NCI-H526 treated with DMSO at 0.1 percent for 48 hours (cell line): Measurements from ENCODE around the gene CRADD.
"Not testable (repeated sequence)": the region's sequence is repeated elsewhere in the genome, so short reads cannot be mapped to it uniquely, and the experiment has no call there.

Experiments
- DNase-seq: peaks from one replicate; lab custom pipeline; 2025; lab: John Stamatoyannopoulos, UW

The CRADD gene

DNA sequence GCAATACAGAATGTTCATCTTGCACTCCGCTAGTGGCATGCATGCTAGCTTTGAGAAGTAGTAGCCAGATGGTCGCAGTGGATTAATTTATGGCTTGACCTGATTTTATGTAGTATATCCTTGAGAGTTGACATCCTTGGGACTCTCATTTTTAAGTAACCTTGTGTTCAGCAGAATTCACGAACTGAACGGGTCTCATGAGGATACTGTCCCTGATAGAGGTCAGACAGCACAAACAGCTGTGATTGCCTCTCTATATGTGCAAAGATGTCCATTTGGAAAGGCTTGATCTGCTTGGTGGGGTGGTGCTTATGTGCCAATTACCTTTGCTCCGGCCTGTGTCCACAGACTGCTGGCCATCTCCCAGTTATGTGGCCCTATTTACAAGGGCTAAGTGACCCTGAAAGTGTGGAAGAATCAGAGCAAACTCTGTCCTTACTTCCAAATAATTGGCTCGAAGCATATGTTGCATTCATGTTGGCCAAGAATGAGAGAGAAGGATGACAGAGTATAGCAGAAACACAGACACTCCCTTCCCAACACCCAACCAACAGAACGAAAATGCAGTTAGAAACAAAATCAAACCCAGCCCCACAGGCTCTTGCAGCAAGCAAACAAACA is 167.1 kb downstream of the CRADD start:
- no peak for DNase-seq

DNA sequence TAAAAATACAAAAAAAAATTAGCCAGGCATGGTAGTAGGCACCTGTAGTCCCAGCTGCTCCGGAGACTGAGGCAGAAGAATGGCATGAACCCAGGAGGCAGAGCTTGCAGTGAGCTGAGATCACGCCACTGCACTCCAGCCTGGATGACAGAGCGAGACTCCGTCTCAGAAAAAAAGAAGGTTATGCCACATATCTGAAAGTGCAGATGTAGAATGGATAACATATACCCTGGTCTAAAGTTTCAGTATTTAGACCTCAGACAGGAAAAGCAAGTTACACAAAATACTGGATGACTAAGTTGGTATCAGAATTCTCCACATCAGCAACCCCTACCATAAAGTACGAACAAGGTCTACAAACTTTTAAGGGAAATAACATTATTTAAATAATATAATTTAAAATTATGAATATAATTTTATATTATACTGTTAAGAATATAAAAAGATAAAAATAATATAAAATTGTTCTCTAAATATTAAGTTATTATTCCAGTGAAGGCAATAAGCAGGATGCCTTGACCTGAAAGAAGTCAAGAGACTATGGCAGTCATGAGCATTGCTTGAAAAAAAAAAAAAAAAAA is 169.9 kb downstream of the CRADD start:
- DNase-seq, result no peak

DNA sequence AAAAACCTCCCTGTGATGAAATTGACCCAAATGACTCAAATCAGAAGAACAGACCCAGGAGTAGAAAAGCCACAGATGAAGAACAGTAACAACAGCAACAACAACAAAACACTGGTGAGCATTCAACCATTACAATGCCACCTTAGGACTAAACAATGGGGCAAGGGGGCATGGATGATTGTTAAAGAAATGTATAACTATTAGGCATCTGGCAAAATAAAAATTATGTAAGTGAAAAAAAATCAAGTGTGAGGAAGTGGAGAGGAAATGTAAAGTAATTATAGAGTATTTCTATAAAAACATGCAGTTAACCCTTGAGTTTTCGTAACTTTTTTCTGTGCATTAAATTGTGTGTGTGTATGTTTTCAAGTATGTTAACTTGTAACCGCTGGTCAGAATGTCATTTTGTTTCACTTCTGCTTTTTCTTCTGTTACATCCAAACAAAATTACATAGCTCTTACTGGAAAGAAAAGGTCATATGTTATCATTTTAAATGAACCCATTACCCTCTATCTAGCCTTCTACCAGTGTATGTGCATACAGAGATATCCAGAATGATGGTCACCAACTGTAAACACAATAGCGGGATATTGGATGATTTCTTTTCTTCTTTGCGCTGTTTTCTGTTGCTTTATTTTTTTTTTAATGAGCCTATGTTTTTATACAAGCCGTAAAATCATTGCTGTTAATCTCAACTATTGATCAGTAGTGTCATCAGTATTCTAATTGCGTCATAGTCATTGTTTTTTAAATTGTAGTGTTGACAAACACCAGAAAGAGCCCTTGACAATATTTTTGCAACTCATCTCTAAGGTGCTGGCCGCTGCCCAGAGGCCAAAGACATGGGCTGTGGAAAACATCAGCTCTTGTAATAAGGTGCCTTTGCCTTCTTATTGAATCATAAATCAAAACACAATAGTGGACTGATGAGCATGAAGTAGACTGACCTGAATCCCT is 170.6 kb downstream of the CRADD start:
- no peak for DNase-seq

DNA sequence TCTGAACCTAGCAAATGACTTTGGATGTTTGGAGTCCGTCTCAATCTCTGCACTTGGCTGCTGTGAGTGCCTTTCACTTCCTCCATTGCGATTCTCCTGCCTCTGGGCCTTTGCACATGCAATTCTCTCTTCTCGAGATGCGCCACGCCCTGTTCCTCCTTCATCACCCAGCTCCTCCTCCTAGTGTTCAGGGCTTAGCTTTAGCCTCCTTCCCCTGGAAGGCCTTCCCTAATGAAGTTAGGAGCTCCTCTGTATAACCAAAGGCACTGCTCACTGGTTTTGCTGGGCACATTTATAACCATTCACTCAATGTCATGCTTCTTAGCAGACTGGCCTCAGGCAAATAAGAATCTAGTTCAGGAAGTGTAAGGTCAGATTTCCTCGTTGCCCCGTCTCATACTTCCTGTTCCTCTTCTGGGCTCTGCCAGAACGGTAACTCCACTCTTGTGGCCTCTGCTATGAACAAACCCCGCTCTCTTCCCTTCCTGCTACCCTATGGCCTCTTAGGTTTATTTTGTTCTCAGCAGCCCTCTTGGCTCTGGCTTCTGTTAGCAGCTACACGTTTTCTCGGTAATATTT is 171.4 kb downstream of the CRADD start:
- no peak for DNase-seq

DNA sequence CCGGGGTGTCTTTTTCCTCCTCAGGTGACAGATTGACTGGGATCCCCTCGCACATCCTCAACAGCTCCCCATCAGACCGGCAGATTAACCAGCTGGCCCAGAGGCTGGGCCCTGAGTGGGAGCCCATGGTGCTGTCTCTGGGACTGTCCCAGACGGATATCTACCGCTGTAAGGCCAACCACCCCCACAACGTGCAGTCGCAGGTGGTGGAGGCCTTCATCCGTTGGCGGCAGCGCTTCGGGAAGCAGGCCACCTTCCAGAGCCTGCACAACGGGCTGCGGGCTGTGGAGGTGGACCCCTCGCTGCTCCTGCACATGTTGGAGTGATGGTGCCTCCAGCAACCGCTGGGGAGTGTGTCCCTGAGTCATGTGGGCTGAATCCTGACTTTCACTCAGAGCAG is 172.8 kb downstream of the CRADD start:
- DNase-seq, result no peak

DNA sequence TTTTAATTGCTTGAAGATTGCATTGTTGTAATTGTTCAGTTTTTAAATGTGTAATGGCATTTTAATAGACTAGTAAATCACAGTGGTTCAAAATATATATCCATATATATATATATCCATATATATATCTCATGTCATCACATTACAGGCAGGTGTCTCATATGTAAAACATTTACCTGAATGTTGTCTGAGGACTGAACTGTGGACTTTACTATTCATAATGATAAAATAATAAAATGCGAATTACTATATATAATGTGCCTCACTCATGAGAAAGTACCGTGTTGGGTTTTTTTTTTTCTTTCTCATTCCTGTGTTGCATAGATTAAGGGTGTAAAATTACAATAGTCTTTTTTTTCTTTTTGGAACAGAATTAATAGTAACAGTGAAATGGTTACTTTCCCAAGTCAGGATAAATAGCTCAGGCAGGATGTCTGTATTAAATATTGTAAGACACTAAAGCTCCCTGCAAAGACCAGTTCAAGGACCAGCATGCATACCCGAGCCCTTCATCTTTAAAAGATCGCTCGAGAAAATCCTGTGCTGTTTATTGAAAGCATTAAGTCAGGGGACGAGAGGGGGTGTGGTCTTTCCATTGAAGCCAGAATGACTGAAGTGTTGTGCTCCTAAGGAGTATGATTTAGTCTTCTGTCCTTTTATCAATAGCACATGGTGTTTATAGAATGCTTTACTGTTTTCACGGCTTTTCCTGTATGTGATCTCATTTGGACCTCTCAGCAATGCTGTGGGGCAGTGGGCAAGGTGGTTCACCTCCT is 173.5 kb downstream of the CRADD start:
- no peak for DNase-seq

DNA sequence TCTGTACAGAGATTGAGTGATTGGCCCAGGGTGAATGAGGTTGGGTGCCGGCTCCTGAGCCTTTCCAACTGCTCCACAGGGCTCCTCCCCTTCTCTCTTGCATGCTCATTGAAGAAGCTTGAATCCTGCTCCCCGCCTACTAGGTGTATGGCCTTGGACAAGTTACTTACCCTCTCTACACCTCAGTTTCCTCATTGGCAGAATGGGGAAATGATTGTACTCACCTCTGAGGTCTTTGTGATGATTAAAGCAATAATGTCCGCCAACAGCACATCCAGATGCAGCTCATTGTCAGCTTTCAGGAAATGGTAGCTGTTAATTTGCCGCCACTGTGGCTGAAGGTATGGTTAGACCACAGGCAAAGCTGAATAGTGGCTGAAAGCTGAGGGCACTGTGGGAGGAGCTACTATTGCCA is 174.1 kb downstream of the CRADD start:
- no peak for DNase-seq

DNA sequence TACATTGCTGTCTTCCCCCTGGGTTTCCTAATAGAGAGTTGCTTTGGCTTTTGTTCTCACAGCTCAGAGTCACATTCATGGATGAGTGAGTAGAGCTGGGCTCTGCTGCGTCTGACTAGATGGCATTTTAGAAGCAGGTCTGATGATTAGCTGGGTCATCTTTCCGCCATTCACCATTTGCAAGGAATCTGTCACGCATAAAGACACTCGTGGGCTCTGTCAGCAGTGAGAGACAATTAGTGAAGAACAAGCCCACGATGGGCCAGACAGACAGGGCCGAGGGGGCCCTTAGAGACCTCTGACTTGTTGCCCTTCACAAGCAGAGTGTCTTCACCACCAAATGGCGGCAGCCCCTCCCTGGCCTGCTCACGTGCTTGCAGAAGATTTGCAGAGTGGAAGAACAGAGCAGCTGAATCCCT is 175.0 kb downstream of the CRADD start:
- DNase-seq, result no peak

DNA sequence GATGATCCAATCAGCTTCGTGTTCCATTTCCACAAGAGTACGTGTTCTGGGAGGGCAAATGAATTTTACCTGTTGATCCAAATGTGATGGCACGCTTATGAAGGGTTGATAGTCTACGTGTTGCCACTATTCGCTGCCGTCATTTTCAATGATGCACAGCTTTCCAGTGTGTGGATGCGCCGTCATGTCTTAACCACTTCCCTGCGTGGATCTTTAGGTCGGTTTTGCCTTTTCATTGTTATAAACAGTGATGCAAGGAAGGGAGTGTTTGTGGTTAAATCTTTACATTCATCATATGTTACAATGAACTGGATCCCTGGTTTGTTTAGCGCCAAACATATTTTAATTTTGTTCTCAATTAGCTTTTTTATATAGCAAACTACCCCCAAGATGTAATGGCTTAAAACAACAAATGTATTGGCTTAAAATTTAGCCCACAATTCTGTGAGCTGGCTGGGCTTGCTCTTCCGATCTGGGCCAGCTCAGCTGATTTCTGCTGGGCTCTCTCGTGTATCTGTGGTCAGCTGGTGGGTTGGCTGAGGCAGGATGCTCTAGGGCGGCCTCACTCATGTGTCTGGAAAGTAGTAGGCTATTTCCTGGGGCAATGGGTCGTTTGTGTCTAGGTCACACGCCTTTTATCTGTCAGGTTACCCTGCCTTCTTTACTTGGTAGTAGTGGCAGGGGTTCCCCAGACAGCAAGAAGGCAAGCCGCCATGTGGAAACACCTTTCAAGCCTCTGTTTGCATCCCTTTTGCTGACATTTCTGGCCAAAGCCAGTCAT is 176.7 kb downstream of the CRADD start:
- DNase-seq, result no peak

DNA sequence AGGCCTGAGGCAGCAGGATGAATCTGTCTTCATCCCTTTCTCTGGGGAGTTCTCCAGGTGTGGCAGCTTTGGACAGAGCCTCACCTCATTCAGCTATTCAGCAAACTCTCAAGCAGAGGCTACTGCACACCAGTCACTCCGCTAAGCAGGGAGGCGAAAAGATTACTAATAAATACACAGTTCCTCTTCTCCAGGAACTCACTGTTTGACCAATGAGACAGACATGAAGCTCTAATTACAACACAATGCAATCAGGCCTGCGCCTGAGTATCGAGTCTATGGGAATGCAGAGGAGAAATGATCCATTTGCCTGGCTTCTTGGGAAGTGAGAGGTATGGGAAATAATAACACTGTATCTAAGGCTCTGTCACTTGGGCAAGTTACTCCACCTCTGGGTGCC is 178.1 kb downstream of the CRADD start:
- DNase-seq, result no peak

DNA sequence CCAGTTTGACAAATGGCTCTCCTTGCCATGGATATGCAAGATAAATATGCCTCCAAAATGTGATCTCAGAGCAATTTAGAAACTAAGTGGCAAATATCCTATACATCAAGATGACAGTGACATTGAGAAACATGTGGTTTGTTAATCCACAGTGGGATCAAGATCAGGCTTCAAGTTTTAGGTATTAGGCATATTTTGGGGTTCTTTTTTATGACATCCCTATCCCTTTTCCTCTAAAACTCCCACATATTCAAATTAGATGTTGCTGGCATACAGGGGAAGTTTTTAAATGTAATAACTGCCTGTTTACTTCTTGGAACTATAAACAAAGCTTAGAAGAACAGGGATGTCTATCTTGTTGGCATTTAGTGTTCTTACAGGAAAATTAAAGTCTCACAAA is 179.4 kb downstream of the CRADD start:
- DNase-seq, result no peak

DNA sequence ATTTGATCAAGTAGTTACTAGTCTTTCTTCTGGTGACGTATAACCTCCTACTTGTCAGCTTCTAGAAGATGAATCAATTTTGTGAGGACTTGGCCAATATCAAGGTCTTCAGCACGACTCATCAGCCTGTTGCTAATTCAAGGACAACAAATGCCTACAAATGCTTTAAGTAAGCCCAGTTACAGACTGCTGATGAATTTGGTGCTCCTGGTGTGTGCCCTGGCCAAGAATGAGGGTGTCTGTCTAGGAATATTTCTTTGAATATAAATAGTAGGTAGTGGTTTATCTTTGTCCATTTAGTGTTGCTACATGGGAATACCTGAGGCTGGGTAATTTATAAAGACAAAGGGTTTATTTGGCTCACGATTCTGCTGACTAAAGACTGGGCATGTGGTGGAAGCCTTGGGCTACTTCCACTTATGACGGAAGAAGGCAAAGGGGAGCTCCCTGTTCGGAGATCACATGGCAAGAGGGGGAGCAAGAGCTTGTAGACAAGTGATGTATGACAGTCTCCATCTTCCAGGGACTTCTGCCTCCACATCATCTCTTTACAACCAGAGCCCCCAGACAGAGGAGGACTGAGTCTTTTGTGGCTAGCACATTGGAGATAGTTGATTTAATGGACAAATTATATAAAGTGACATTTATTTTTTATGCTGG is 180.2 kb downstream of the CRADD start:
- DNase-seq, result no peak

DNA sequence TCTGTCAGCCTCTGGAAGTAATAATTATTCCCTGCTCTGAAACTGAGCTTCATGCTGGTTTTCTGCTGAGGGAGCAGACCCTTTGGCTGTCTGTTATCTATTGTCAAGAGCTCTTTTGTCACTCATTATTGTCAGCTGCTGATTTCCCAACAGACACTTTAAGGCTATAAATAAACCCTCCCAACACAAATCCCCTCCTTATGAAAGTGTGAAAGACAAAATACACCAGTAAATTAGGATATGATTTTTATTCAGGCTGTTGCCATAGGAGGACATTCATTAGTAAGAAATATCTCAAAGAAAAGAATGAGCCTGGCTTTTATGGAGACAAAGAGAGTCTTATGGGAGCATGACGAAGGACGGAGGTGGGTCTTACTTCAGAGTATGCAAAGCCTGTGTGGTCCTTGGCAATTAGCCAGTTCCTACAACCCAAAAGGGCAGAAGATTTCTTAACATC is 180.8 kb downstream of the CRADD start:
- no peak for DNase-seq

DNA sequence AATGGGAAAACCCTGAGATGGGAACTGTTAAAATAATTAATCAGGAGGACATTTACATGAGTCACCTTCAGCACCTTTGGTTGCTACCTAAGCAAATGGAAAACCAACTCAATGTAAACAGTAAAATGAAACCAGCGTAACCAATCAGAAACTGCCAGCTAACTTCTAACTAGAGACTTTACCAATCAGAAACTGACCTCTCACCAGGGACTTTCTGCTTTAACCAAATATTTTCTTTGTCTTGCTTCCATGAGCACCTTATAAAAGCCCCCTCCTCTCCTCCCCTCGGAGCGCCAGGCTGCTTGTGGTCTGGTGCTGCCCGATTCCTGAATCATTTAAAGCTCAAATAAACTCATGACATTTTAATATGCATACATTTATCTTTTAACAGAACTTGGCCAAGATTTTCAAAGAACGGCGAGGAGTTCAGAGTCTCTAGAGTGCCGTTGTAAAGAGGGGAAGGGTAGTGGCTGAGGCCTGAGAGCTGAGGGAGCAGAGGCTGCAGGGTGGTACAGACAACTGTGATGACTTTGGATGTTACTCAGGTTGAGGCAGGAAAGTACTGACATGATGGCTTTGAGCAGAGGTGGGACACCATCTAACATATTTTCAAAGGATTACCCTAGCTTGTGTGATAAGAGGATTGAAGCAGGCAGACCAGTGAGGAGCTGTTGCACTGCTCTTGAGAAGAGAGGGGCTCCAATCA is 183.6 kb downstream of the CRADD start:
- no peak for DNase-seq

DNA sequence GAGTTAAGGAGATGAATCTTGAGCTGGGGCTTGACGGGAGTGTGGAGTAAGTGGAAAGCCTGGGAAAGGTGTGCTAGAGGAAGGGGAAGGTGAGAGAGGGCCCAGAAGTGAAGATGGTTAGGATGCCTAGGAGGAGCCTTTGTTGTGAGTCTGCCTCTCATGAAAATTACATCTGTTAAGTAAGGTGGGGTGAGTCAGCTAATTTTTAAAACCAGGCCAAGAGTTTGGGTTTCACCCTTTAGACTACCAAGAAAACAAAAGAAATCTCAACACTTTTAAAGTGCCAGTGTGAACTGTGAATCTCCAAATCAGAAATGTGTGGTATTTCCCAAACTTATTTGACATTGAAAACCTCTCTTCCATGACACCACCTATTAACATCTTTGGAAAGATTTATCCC is 185.2 kb downstream of the CRADD start:
- no peak for DNase-seq

DNA sequence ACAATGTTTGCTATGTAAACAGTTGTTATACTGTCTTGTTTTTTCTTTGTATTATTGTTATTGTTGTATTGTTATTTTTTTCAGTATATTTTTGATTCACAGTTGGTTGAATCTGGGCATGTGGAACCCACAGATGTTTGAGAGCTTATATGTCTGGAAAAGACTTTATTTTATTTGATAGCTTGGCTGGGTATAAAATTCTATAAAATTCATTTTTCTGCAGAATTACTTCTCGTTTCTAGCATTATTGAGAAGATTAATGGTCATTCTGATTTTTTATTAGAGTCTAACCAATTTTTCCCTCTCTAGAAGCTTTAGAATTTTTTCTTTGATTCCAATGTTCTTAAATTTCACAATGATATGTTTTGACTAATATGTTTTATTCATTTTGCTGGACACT is 188.6 kb downstream of the CRADD start:
- DNase-seq, result no peak

DNA sequence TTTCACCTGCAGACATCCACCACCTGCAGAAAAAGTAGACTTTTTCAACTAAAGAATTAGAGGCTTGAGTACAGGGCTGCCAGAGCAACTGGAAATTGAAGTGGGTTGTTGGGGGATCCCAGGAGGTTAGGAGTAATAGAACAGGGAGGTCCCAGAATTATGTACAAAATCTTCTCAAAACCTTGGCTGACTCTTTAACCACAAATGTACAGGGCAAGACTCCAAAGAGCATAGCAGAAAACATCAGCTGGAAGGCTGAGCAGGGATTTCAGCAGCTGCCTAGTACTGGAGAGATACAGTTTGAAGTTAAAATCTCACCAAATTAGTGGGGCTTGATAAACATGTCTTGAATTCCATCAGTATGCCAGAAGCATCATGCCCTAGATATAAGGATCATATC is 191.6 kb downstream of the CRADD start:
- no peak for DNase-seq

DNA sequence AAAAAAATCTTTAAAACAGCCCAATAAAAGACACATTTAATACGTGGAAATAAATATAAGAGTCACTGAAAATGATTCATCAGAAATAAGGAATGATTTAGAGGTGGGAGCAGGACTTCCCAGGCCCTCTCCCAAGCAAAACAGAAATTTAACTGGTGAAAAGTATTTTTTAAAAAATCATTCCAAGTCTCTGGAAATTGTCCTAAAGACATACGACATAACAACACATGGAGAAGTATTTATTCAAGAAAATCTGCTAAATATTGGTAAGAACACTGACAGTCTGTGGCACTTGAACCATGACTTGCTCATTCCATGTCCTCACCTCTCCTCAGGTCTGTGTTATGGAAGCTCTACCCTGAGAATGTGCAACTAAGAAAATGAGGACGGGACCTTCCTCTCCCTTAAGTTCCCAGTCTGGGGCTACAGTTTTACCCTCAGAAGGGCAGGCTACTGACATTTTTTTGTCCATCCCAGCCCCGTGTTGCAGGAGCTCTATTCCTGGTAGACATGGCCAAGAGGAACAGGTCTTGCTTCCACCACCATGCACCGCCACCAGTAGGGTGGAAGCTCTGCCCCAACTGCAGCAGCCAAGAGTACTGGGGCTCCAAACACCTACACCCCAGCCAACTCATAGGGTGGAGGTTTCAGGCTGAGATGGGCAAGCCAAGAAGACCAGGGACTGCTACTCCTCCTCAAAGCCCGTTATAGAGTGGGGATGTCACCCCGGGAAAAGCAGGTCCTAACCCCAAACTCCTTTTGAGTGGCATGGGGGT is 193.0 kb downstream of the CRADD start:
- DNase-seq, result no peak

DNA sequence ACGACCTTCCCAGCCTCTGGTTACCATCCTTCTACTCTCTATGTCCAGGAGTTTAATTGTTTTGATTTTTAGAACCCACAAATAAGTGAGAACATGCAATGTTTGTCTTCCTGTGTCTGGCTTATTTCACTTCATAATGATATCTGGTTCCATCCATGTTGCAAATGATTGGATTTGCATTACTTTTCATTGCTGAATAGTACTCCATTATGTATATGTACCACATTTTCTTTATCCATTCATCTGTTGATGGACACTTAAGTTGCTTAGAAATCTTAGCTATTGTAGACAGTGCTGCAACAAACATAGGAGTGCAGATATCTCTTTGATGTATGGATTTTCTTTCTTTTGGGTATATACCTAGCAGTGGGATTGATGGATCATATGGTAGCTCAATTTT is 194.4 kb downstream of the CRADD start:
- DNase-seq, result not testable (repeated sequence)
